MM.1S (cell line): Measurements from ENCODE around the gene ATOSA.

Experiments used
- DNase-seq: peaks from one replicate; pipeline ENCODE4 v3.0.0-alpha.2; 2015
- H2AFZ ChIP-seq: fragments of 300-600 bp; sonication (generic); 2 replicates; pipeline ENCODE4 v1.6.0; 2016; ENCODE audit warnings: antibody characterized with exemption, low read length
- H3F3A ChIP-seq: fragments of 300-600 bp; sonication (generic); 2 replicates; pipeline ENCODE4 v1.6.1; 2016; ENCODE audit warnings: mild to moderate bottlenecking, antibody characterized with exemption, low read length, moderate library complexity, mixed read lengths; ENCODE audit not compliant: insufficient read depth
- H3K27ac ChIP-seq: fragments of 300-600 bp; sonication (generic); 2 replicates; pipeline ENCODE4 v1.5.1; 2016; ENCODE audit warnings: mild to moderate bottlenecking, low read length
- H3K27me3 ChIP-seq: fragments of 300-600 bp; sonication (generic); replicated peaks from 2 replicates; pipeline ENCODE4 v1.6.0; 2016; ENCODE audit warnings: low read length; ENCODE audit not compliant: insufficient read depth
- H3K36me3 ChIP-seq: fragments of 300-600 bp; sonication (generic); replicated peaks from 2 replicates; pipeline ENCODE4 v1.6.1; 2016; ENCODE audit warnings: mild to moderate bottlenecking, low read length, mixed read lengths; ENCODE audit not compliant: insufficient read depth
- H3K4me1 ChIP-seq: fragments of 300-600 bp; sonication (generic); 2 replicates; pipeline ENCODE4 v1.6.1; 2016; ENCODE audit warnings: low read length, mixed read lengths
- H3K4me2 ChIP-seq: fragments of 300-600 bp; sonication (generic); 2 replicates; pipeline ENCODE4 v1.6.0; 2016; ENCODE audit warnings: low read depth, low read length
- H3K4me3 ChIP-seq: fragments of 300-600 bp; sonication (generic); 2 replicates; pipeline ENCODE4 v1.5.1; 2016; ENCODE audit warnings: low read length, mixed read lengths
- H3K79me2 ChIP-seq: fragments of 300-600 bp; sonication (generic); 2 replicates; pipeline ENCODE4 v1.6.1; 2016; ENCODE audit warnings: mixed run types, low read length, mixed read lengths
- H3K9ac ChIP-seq: fragments of 300-600 bp; sonication (generic); 2 replicates; pipeline ENCODE4 v1.6.1; 2016; ENCODE audit warnings: low read length, mixed read lengths
- H3K9me2 ChIP-seq: fragments of 300-600 bp; sonication (generic); replicated peaks from 2 replicates; pipeline ENCODE4 v1.6.1; 2016; ENCODE audit warnings: mild to moderate bottlenecking, low read length, mixed read lengths; ENCODE audit not compliant: insufficient read depth
- H3K9me3 ChIP-seq: fragments of 300-600 bp; sonication (generic); replicated peaks from 2 replicates; pipeline ENCODE4 v1.6.1; 2016; ENCODE audit warnings: mild to moderate bottlenecking, low read length, mixed read lengths; ENCODE audit not compliant: insufficient read depth
- H4K20me1 ChIP-seq: fragments of 300-600 bp; sonication (generic); 2 replicates; pipeline ENCODE4 v1.6.1; 2016; ENCODE audit warnings: mild to moderate bottlenecking, low read length, moderate library complexity, mixed read lengths; ENCODE audit not compliant: insufficient read depth
- EZH2 ChIP-seq: fragments of 300-600 bp; sonication (generic); optimal IDR thresholded peaks from 2 replicates; pipeline ENCODE3; 2017; ENCODE audit warnings: low read depth, mild to moderate bottlenecking, antibody characterized with exemption, low read length, mixed read lengths
- EZH2phosphoT487 ChIP-seq: fragments of 300-600 bp; sonication (generic); IDR thresholded peaks from 2 replicates; pipeline ENCODE4 v1.6.1; 2018; ENCODE audit warnings: antibody characterized with exemption, low read length
- TF ChIP-seq, protein P1 (sequence below): fragments of 300-600 bp; sonication (generic); IDR thresholded peaks from 2 replicates; pipeline ENCODE4 v1.5.1; 2016; ENCODE audit warnings: antibody characterized with exemption, low read length, mixed read lengths

Gene ATOSA

GRCh38 chr15:52726195-52726594 is 47.0 kb upstream of the ATOSA start:
- Histone ChIP-seq H3K79me2 (no peaks in the 10 kb centered on the region), H3K4me3 (no peak overlapping the region), H3K27ac (no peak overlapping the region), H3K27me3 (no peaks in the 10 kb centered on the region), H3K9ac (no peak overlapping the region), H3K4me2 (no peak overlapping the region), H3K9me3 (no peaks in the 10 kb centered on the region), H2AFZ (no peak overlapping the region), H3K36me3 (no peaks in the 10 kb centered on the region), H3F3A (peaks cover 25% of the 10 kb centered on the region), H3K4me1 (peaks cover 32% of the 10 kb centered on the region), H4K20me1 (no peaks in the 10 kb centered on the region), H3K9me2 (no peaks in the 10 kb centered on the region)
- no peak for TF ChIP-seq EZH2
- TF ChIP-seq, protein P1, sequence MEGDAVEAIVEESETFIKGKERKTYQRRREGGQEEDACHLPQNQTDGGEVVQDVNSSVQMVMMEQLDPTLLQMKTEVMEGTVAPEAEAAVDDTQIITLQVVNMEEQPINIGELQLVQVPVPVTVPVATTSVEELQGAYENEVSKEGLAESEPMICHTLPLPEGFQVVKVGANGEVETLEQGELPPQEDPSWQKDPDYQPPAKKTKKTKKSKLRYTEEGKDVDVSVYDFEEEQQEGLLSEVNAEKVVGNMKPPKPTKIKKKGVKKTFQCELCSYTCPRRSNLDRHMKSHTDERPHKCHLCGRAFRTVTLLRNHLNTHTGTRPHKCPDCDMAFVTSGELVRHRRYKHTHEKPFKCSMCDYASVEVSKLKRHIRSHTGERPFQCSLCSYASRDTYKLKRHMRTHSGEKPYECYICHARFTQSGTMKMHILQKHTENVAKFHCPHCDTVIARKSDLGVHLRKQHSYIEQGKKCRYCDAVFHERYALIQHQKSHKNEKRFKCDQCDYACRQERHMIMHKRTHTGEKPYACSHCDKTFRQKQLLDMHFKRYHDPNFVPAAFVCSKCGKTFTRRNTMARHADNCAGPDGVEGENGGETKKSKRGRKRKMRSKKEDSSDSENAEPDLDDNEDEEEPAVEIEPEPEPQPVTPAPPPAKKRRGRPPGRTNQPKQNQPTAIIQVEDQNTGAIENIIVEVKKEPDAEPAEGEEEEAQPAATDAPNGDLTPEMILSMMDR, result no peak
- DNase-seq, result no peak

GRCh38 chr15:52718551-52718950 is 39.4 kb upstream of the ATOSA start:
- DNase-seq, result no peak
- no peaks in the 10 kb centered on the region for H3K27me3 ChIP-seq
- TF ChIP-seq, protein P1, result no peak
- TF ChIP-seq EZH2, result no peak
- no peak overlapping the region for H3K9ac ChIP-seq
- H3K9me3 ChIP-seq, result no peaks in the 10 kb centered on the region
- H3K9me2 ChIP-seq, result no peaks in the 10 kb centered on the region
- no peaks in the 10 kb centered on the region for H3F3A ChIP-seq
- H3K4me3 ChIP-seq, result no peak overlapping the region
- H3K4me2 ChIP-seq, result no peak overlapping the region
- H3K4me1 ChIP-seq, result no peaks in the 10 kb centered on the region
- no peak overlapping the region for H3K27ac ChIP-seq
- no peaks in the 10 kb centered on the region for H3K36me3 ChIP-seq
- H4K20me1 ChIP-seq, result no peaks in the 10 kb centered on the region
- no peak overlapping the region for H2AFZ ChIP-seq
- no peaks in the 10 kb centered on the region for H3K79me2 ChIP-seq

- Histone ChIP-seq H4K20me1 (no peaks in the 10 kb centered on the region), H3K4me1 (no peaks in the 10 kb centered on the region), H3K27me3 (no peaks in the 10 kb centered on the region), H3F3A (no peaks in the 10 kb centered on the region), H3K79me2 (no peaks in the 10 kb centered on the region), H3K9ac (no peak overlapping the region), H2AFZ (no peak overlapping the region), H3K4me3 (no peak overlapping the region), H3K27ac (no peak overlapping the region), H3K36me3 (no peaks in the 10 kb centered on the region), H3K9me2 (no peaks in the 10 kb centered on the region), H3K4me2 (no peak overlapping the region), H3K9me3 (no peaks in the 10 kb centered on the region)
- TF ChIP-seq, protein P1, result no peak
- TF ChIP-seq EZH2phosphoT487, result no peak
- no peak for TF ChIP-seq EZH2
- no peak for DNase-seq
Measured at GRCh38 chr15:52717924-52718323, 38.7 kb upstream of the ATOSA start.

DNA sequence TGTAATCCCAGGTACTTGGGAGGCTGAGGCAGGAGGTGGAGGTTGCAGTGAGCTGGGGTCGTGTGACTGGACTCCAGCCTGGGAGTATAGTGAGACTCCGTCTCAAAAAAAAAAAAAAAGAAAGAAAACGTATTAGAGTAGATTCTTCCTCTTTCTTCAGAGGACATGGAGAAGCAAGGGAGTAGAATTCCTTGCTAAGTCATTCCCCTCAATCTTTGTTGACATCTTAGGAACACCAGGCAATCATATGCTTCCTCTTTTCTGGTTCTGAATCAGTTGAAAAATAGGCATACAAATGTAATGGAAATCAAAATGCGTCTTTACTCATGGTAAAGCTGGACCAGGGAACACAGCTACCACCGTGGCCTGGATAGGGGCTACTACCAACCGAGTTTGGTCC is 38.3 kb upstream of the ATOSA start:
- no peak for TF ChIP-seq EZH2
- TF ChIP-seq, protein P1, result no peak
- Histone ChIP-seq H3K4me3 (no peak overlapping the region), H3K4me1 (no peaks in the 10 kb centered on the region), H2AFZ (no peak overlapping the region), H3K9ac (no peak overlapping the region), H3K9me3 (no peaks in the 10 kb centered on the region), H3K4me2 (no peak overlapping the region), H3K36me3 (no peaks in the 10 kb centered on the region), H3K27me3 (no peaks in the 10 kb centered on the region), H3K27ac (no peak overlapping the region), H3F3A (no peaks in the 10 kb centered on the region), H3K79me2 (no peaks in the 10 kb centered on the region), H3K9me2 (no peaks in the 10 kb centered on the region), H4K20me1 (no peaks in the 10 kb centered on the region)
- DNase-seq, result no peak
